ENCODE measurements around the gene RD3L. TPM values are rescaled to one million over a fixed set of nuclear protein-coding genes. Genes with fewer than 3 reads are reported as not detected.

Gene RD3L
- total RNA-seq, 1 donor from 2014 or later = not detected

GRCh38 chr14:103894723-103895059 is 47.6 kb downstream of the RD3L start:
- Histone ChIP-seq H3K36me3 (no peaks in the 10 kb centered on the region), H3K27me3 (no peaks in the 10 kb centered on the region), H3K27ac (no peak overlapping the region), H3K4me1 (no peaks in the 10 kb centered on the region), H3K9me3 (no peaks in the 10 kb centered on the region), H3K4me3 (no peak overlapping the region)
- no peak for DNase-seq (ENCODE audit: low spot score in 2 of 2)
- intact Hi-C loops (cut with DNase I) = no loop called here
- TF ChIP-seq CTCF (IDR thresholded peaks at IDR 0.05) = no peak

GRCh38 chr14:103894034-103894722 is 48.2 kb downstream of the RD3L start:
- no peaks in the 10 kb centered on the region for H3K4me1 ChIP-seq
- no peak for TF ChIP-seq CTCF (IDR thresholded peaks at IDR 0.05)
- no peaks in the 10 kb centered on the region for H3K36me3 ChIP-seq
- no peaks in the 10 kb centered on the region for H3K27me3 ChIP-seq
- H3K4me3 ChIP-seq = no peak overlapping the region
- intact Hi-C loops (cut with DNase I) = no loop called here
- DNase-seq (ENCODE audit: low spot score in 2 of 2) = no peak
- no peaks in the 10 kb centered on the region for H3K9me3 ChIP-seq
- no peak overlapping the region for H3K27ac ChIP-seq

GRCh38 chr14:103892247-103892646 is 50.1 kb downstream of the RD3L start:
- Histone ChIP-seq H3K36me3 (no peaks in the 10 kb centered on the region), H3K27ac (no peak overlapping the region), H3K27me3 (no peaks in the 10 kb centered on the region), H3K9me3 (no peaks in the 10 kb centered on the region), H3K4me3 (no peak overlapping the region), H3K4me1 (no peaks in the 10 kb centered on the region)
- TF ChIP-seq CTCF (IDR thresholded peaks at IDR 0.05) = no peak
- no peak for DNase-seq (ENCODE audit: low spot score in 2 of 2)
- intact Hi-C loops (cut with DNase I) = no loop called here

- intact Hi-C loops (cut with DNase I) = no loop called here
- Histone ChIP-seq H3K4me1 (no peaks in the 10 kb centered on the region), H3K27ac (no peak overlapping the region), H3K9me3 (no peaks in the 10 kb centered on the region), H3K36me3 (no peaks in the 10 kb centered on the region), H3K27me3 (no peaks in the 10 kb centered on the region), H3K4me3 (no peak overlapping the region)
- no peak for DNase-seq (ENCODE audit: low spot score in 2 of 2)
- no peak for TF ChIP-seq CTCF (IDR thresholded peaks at IDR 0.05)
Measured at GRCh38 chr14:103891667-103892215, 50.6 kb downstream of the RD3L start.

- no peaks in the 10 kb centered on the region for H3K27me3 ChIP-seq
- no peak for DNase-seq (ENCODE audit: low spot score in 2 of 2)
- intact Hi-C loops (cut with DNase I) = no loop called here
- H3K36me3 ChIP-seq = no peaks in the 10 kb centered on the region
- H3K27ac ChIP-seq = no peak overlapping the region
- no peak for TF ChIP-seq CTCF (IDR thresholded peaks at IDR 0.05)
- H3K9me3 ChIP-seq = no peaks in the 10 kb centered on the region
- no peak overlapping the region for H3K4me3 ChIP-seq
- H3K4me1 ChIP-seq = no peaks in the 10 kb centered on the region
Measured at GRCh38 chr14:103890821-103891666, 51.3 kb downstream of the RD3L start.

Other genes with a start within 250 kb of the RD3L start
- 9.0 TPM for gene XRCC3, start 227.1 kb downstream of the RD3L start, total RNA-seq
- 219 TPM for gene ZFYVE21, start 226.7 kb downstream of the RD3L start, total RNA-seq
- gene PPP1R13B, start 95.0 kb downstream of the RD3L start, total RNA-seq = 32.7 TPM
- 1.4 TPM for gene TDRD9, start 14.1 kb downstream of the RD3L start, total RNA-seq
- not detected for gene ASPG, start 143.2 kb upstream of the RD3L start, total RNA-seq
- gene KIF26A, start 196.1 kb upstream of the RD3L start, total RNA-seq = 32.6 TPM